ENCODE measurements around the gene SAE1.

DNA sequence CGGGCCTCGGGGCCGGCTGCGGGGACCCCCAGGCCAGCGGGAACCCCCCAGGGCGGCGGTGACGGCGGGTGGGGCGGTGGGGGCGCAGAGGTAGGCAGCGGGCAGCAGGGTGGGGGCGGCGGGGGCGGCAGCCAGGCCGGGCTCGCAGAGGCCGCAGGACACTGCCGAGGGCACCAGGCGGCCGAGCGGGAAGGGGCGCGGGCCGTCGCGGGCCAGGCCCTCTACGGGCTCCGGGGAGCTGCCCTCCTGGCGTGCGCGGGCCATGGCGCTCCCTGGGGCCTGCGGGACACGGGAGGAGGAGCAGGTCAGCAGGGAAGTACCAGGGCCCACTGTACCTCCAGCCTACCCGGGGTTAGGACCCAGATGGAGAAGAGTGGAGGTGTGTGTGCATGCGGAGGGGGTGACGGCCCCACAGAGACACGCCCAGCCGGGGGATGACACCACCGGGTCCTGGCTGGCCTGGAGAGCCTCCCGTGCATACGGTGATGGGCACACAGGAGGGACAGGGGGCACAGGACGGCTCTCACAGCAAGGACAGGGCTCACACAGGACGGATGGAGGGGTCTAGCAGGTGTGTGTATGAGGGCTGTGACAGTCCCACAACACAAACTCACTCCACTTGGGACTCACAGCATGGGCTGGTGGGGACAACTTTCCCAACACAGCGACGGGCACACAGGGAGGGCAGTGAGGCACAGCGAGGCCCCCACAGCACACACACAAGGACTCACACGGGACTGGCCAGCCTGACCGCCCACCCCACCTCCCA is 97.7 kb downstream of the SAE1 start:
- no peak for TF ChIP-seq POLR2A (IDR thresholded peaks at IDR 0.05)
- TF ChIP-seq, protein P1, sequence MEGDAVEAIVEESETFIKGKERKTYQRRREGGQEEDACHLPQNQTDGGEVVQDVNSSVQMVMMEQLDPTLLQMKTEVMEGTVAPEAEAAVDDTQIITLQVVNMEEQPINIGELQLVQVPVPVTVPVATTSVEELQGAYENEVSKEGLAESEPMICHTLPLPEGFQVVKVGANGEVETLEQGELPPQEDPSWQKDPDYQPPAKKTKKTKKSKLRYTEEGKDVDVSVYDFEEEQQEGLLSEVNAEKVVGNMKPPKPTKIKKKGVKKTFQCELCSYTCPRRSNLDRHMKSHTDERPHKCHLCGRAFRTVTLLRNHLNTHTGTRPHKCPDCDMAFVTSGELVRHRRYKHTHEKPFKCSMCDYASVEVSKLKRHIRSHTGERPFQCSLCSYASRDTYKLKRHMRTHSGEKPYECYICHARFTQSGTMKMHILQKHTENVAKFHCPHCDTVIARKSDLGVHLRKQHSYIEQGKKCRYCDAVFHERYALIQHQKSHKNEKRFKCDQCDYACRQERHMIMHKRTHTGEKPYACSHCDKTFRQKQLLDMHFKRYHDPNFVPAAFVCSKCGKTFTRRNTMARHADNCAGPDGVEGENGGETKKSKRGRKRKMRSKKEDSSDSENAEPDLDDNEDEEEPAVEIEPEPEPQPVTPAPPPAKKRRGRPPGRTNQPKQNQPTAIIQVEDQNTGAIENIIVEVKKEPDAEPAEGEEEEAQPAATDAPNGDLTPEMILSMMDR (IDR thresholded peaks at IDR 0.05): no peak

All from heart left ventricle (tissue), 13 donors.